HCT116 (cell line): ENCODE results near the gene MTHFS. TPM values are rescaled to one million over a fixed set of nuclear protein-coding genes. Genes with fewer than 3 reads are reported as not detected.

Experiments used
- ATAC-seq: fragments of 200-7000 bp; cut with Tn5 transposase; 2 replicates; pipeline ENCODE4 v1.9.1; 2020; ENCODE audit warnings: mild to moderate bottlenecking, moderate library complexity
- BruUV-seq: library from RNA; stranded (reverse); fragments of 400-500 nt; replicated peaks from 2 replicates; lab custom pipeline; 2021; lab: Mats Ljungman, UMichigan
- CTCF ChIA-PET: fragments of 300-600 bp; sonication (Branson Sonifier 250); formaldehyde crosslinking; loops from one replicate; lab custom pipeline; 2021; ENCODE audit warnings: antibody characterized with exemption; lab: Charles Lee
- POLR2A ChIA-PET: fragments of 300-600, 350-600 bp; sonication (Branson Sonifier 250); formaldehyde crosslinking; loops from one replicate; lab custom pipeline; 2021; ENCODE audit warnings: antibody characterized with exemption; lab: Charles Lee
- RAD21 ChIA-PET, 2 experiments: fragments of 300-600 bp; sonication (Branson Sonifier 250); formaldehyde crosslinking; loops; one replicate each; lab custom pipeline; 2023; ENCODE audit warnings: low total read pairs in 2 of 2; ENCODE audit not compliant: uncharacterized antibody in 2 of 2, unreplicated experiment in 2 of 2, low non-redundant PET in 1 of 2; lab: Charles Lee
- DNase-seq: peaks from one replicate; pipeline ENCODE4 v3.0.0-alpha.2; 2010; ENCODE audit warnings: low read depth, low spot score
- H2AFZ ChIP-seq: fragments of 200-600 bp; shearing (Covaris generic), sonication (generic); 2 replicates; pipeline ENCODE4 v1.6.1; 2017; ENCODE audit warnings: low read depth, mixed run types, mixed read lengths, antibody characterized with exemption, low read length; ENCODE audit not compliant: poor library complexity, severe bottlenecking
- H3K27ac ChIP-seq: 2 replicates; pipeline ENCODE4 v1.5.1; 2012; ENCODE audit warnings: low read depth, low read length
- H3K27me3 ChIP-seq: fragments of 200-600 bp; sonication (generic); 2 replicates; pipeline ENCODE4 v1.6.1; 2016; ENCODE audit warnings: mixed run types, low read length, mixed read lengths; ENCODE audit not compliant: insufficient read depth
- H3K36me3 ChIP-seq, 2 experiments: fragments of 200-500 bp in 1 of 2; fragments of 200-600 bp in 1 of 2; sonication (Bioruptor generic) in 1 of 2; sonication (generic) in 1 of 2; 2 replicates each; pipeline versions ENCODE4 v1.5.1 to v1.6.1; 2014 to 2016; ENCODE audit warnings: low read length in 2 of 2, inconsistent platforms in 1 of 2, mixed read lengths in 1 of 2, mixed run types in 1 of 2; ENCODE audit not compliant: insufficient read depth in 2 of 2, control insufficient read depth in 1 of 2
- H3K4me1 ChIP-seq, 2 experiments: fragments of 200-600 bp in 1 of 2; sonication (generic) in 1 of 2; 2 replicates each; pipeline versions ENCODE4 v1.5.1 to v1.6.1; 2012 to 2017; ENCODE audit warnings: low read length in 2 of 2, inconsistent platforms in 1 of 2, mild to moderate bottlenecking in 1 of 2, mixed read lengths in 1 of 2, mixed run types in 1 of 2, moderate library complexity in 1 of 2; ENCODE audit not compliant: insufficient read depth in 2 of 2, control insufficient read depth in 1 of 2
- H3K4me2 ChIP-seq: fragments of 200-600 bp; sonication (generic); 2 replicates; pipeline ENCODE4 v1.6.1; 2017; ENCODE audit warnings: mixed run types, low read length, mixed read lengths
- H3K4me3 ChIP-seq, 2 experiments: fragments of 200-600 bp in 1 of 2; sonication (generic) in 1 of 2; replicated peaks in 1 of 2; 2 replicates each; pipeline ENCODE4 v1.5.1; 2011 to 2016; ENCODE audit warnings: low read length in 2 of 2, control low read depth in 1 of 2, low read depth in 1 of 2, mild to moderate bottlenecking in 1 of 2, mixed read lengths in 1 of 2, mixed run types in 1 of 2
- H3K79me2 ChIP-seq: fragments of 200-600 bp; sonication (generic); 2 replicates; pipeline ENCODE4 v1.6.1; 2017; ENCODE audit warnings: mild to moderate bottlenecking, mixed run types, low read length, moderate library complexity, mixed read lengths; ENCODE audit not compliant: insufficient read depth
- H3K9ac ChIP-seq: fragments of 200-600 bp; sonication (generic); 2 replicates; pipeline ENCODE4 v1.6.1; 2016; ENCODE audit warnings: low read length, mixed read lengths
- H3K9me2 ChIP-seq: fragments of 200-600 bp; sonication (generic), shearing (Covaris generic); 2 replicates; pipeline ENCODE4 v1.6.1; 2017; ENCODE audit warnings: mixed run types, mild to moderate bottlenecking, moderate library complexity; ENCODE audit not compliant: insufficient read depth
- H3K9me3 ChIP-seq, 2 experiments: fragments of 200-500 bp in 1 of 2; fragments of 200-600 bp in 1 of 2; sonication (Bioruptor generic) in 1 of 2; sonication (generic) in 1 of 2; 2 replicates each; pipeline ENCODE4 v1.6.1; 2014 to 2017; ENCODE audit warnings: low read length in 2 of 2, mixed read lengths in 2 of 2, inconsistent platforms in 1 of 2, low read depth in 1 of 2, mild to moderate bottlenecking in 1 of 2, mixed run types in 1 of 2, moderate library complexity in 1 of 2; ENCODE audit not compliant: control insufficient read depth in 1 of 2, insufficient read depth in 1 of 2
- H4K20me1 ChIP-seq: fragments of 200-600 bp; sonication (generic), shearing (Covaris generic); 2 replicates; pipeline ENCODE4 v1.6.1; 2017; ENCODE audit warnings: mixed run types, mild to moderate bottlenecking, moderate library complexity; ENCODE audit not compliant: insufficient read depth
- CBX3 ChIP-seq: IDR thresholded peaks from 2 replicates; pipeline ENCODE4 v1.6.1; 2012; ENCODE audit warnings: low read depth
- CEBPB ChIP-seq: IDR thresholded peaks from 2 replicates; pipeline ENCODE4 v1.6.1; 2012; ENCODE audit warnings: low read depth
- EZH2 ChIP-seq: fragments of 200-600 bp; sonication (generic); IDR thresholded peaks from 2 replicates; pipeline ENCODE4 v1.6.1; 2017; ENCODE audit warnings: antibody characterized with exemption, mixed run types
- FOSL1 ChIP-seq: IDR thresholded peaks from 2 replicates; pipeline ENCODE4 v1.6.1; 2012; ENCODE audit warnings: low read depth
- POLR2A ChIP-seq: IDR thresholded peaks from 2 replicates; pipeline ENCODE4 v1.7.0; 2011; ENCODE audit warnings: borderline replicate concordance; ENCODE audit not compliant: insufficient read depth, insufficient read length; ENCODE audit errors: extremely low read depth
- POLR2AphosphoS5 ChIP-seq: IDR thresholded peaks from 2 replicates; pipeline ENCODE4 v1.6.1; 2011; ENCODE audit warnings: mild to moderate bottlenecking, low read depth, low read length, moderate library complexity
- RAD21 ChIP-seq: IDR thresholded peaks from 2 replicates; pipeline ENCODE4 v1.6.1; 2012; ENCODE audit warnings: low read depth, mild to moderate bottlenecking
- SIN3A ChIP-seq: IDR thresholded peaks from 2 replicates; pipeline ENCODE4 v1.6.1; 2012; ENCODE audit warnings: low read depth
- SRF ChIP-seq: IDR thresholded peaks from 2 replicates; pipeline ENCODE4 v1.6.1; 2012; ENCODE audit warnings: low read depth
- TCF7L2 ChIP-seq: IDR thresholded peaks from 2 replicates; pipeline ENCODE4 v1.7.0; 2011; ENCODE audit warnings: borderline replicate concordance, inconsistent platforms; ENCODE audit not compliant: insufficient read depth, insufficient read length; ENCODE audit errors: extremely low read depth
- YY1 ChIP-seq: IDR thresholded peaks from 2 replicates; pipeline ENCODE4 v1.6.1; 2011; ENCODE audit warnings: low read length, low read depth, moderate library complexity, mild to moderate bottlenecking; ENCODE audit not compliant: insufficient replicate concordance; ENCODE audit errors: extremely low read depth
- ZFX ChIP-seq: fragments of 450-650 bp; IDR thresholded peaks from 2 replicates; pipeline ENCODE4 v1.6.1; 2017
- ZNF274 ChIP-seq: fragments of 200-500 bp; sonication (Bioruptor generic); IDR thresholded peaks from 2 replicates; pipeline ENCODE4 v1.6.1; 2014; ENCODE audit warnings: mild to moderate bottlenecking, low read depth, low read length, inconsistent platforms
- intact Hi-C: fragments of 100-400 bp; cut with micrococcal nuclease; formaldehyde crosslinking; loops from 2 replicates; pipeline ENCODE4 v1.10.0; 2022
- total RNA-seq: library from RNA; stranded (reverse); gene quantifications from one replicate; pipeline ENCODE4 v1.2.1, GENCODE V29; 2021; ENCODE audit not compliant: unreplicated experiment
- TF ChIP-seq, protein P1 (sequence below): IDR thresholded peaks from 2 replicates; pipeline ENCODE4 v1.6.1; 2012; ENCODE audit warnings: low read depth
- TF ChIP-seq, protein P2 (sequence below): IDR thresholded peaks from 2 replicates; pipeline ENCODE4 v1.6.1; 2012
- TF ChIP-seq, protein P3 (sequence below): IDR thresholded peaks from 2 replicates; pipeline ENCODE4 v1.6.1; 2011; ENCODE audit warnings: mild to moderate bottlenecking, low read length, moderate library complexity; ENCODE audit not compliant: insufficient replicate concordance; ENCODE audit errors: extremely low read depth
- TF ChIP-seq, protein P4 (sequence below), 3 experiments: fragments of 200-600 bp in 1 of 3; sonication (generic) in 1 of 3; IDR thresholded peaks in 2 of 3; conservative IDR thresholded peaks in 1 of 3; 2 replicates each; pipeline ENCODE4 v1.5.1; 2012 to 2017; ENCODE audit warnings: low read depth in 2 of 3, low read length in 2 of 3, antibody characterized with exemption in 1 of 3, borderline replicate concordance in 1 of 3, control low read depth in 1 of 3, mild to moderate bottlenecking in 1 of 3, mixed read lengths in 1 of 3, mixed run types in 1 of 3, moderate library complexity in 1 of 3; ENCODE audit not compliant: insufficient read depth in 1 of 3

MTHFS gene
- total RNA-seq, 1 experiment from 2014 or later: 30.5 TPM

DNA sequence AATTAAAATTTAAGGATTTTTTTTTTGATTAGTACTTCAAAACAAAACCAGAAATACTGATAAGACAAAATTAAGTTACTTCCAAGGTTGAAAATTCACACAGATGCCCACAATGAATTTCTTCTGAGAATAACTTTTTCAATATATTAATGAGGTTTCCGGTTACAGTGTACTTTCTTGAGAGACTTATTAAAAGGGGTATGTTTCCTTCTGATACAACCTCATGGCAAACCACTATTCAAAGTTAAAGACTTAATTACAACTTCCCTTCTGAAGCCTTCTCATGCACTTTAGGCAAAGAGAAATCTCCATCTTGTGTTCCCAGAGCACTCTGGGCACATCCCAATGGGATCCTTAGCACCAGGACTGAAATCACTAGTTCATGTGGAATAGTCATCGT is 36.2 kb downstream of the MTHFS start:
- no peaks in the 10 kb centered on the region; the same call in 1 of the 2 replicates for H3K79me2 ChIP-seq
- no peak overlapping the region for H3K27ac ChIP-seq
- no peak for DNase-seq
- no peaks in the 10 kb centered on the region for H3K27me3 ChIP-seq
- no TSS peak for BruUV-seq
- no peak overlapping the region for H3K4me3 ChIP-seq
- no peaks in the 10 kb centered on the region for H4K20me1 ChIP-seq
- no peaks in the 10 kb centered on the region for H3K9me2 ChIP-seq
- no peak overlapping the region for H2AFZ ChIP-seq
- no peaks in the 10 kb centered on the region for H3K36me3 ChIP-seq
- TF ChIP-seq CEBPB (no peak), YY1 (no peak), POLR2AphosphoS5 (no peak), RAD21 (no peak), EZH2 (no peak), ZNF274 (no peak), FOSL1 (no peak), SRF (no peak), ZFX (no peak), TCF7L2 (no peak), SIN3A (no peak), CBX3 (no peak), POLR2A (no peak)
- TF ChIP-seq, protein P1, sequence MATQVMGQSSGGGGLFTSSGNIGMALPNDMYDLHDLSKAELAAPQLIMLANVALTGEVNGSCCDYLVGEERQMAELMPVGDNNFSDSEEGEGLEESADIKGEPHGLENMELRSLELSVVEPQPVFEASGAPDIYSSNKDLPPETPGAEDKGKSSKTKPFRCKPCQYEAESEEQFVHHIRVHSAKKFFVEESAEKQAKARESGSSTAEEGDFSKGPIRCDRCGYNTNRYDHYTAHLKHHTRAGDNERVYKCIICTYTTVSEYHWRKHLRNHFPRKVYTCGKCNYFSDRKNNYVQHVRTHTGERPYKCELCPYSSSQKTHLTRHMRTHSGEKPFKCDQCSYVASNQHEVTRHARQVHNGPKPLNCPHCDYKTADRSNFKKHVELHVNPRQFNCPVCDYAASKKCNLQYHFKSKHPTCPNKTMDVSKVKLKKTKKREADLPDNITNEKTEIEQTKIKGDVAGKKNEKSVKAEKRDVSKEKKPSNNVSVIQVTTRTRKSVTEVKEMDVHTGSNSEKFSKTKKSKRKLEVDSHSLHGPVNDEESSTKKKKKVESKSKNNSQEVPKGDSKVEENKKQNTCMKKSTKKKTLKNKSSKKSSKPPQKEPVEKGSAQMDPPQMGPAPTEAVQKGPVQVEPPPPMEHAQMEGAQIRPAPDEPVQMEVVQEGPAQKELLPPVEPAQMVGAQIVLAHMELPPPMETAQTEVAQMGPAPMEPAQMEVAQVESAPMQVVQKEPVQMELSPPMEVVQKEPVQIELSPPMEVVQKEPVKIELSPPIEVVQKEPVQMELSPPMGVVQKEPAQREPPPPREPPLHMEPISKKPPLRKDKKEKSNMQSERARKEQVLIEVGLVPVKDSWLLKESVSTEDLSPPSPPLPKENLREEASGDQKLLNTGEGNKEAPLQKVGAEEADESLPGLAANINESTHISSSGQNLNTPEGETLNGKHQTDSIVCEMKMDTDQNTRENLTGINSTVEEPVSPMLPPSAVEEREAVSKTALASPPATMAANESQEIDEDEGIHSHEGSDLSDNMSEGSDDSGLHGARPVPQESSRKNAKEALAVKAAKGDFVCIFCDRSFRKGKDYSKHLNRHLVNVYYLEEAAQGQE: no peak
- TF ChIP-seq, protein P2, sequence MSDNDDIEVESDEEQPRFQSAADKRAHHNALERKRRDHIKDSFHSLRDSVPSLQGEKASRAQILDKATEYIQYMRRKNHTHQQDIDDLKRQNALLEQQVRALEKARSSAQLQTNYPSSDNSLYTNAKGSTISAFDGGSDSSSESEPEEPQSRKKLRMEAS: no peak
- TF ChIP-seq, protein P3, sequence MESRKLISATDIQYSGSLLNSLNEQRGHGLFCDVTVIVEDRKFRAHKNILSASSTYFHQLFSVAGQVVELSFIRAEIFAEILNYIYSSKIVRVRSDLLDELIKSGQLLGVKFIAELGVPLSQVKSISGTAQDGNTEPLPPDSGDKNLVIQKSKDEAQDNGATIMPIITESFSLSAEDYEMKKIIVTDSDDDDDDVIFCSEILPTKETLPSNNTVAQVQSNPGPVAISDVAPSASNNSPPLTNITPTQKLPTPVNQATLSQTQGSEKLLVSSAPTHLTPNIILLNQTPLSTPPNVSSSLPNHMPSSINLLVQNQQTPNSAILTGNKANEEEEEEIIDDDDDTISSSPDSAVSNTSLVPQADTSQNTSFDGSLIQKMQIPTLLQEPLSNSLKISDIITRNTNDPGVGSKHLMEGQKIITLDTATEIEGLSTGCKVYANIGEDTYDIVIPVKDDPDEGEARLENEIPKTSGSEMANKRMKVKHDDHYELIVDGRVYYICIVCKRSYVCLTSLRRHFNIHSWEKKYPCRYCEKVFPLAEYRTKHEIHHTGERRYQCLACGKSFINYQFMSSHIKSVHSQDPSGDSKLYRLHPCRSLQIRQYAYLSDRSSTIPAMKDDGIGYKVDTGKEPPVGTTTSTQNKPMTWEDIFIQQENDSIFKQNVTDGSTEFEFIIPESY: no peak
- TF ChIP-seq, protein P4, sequence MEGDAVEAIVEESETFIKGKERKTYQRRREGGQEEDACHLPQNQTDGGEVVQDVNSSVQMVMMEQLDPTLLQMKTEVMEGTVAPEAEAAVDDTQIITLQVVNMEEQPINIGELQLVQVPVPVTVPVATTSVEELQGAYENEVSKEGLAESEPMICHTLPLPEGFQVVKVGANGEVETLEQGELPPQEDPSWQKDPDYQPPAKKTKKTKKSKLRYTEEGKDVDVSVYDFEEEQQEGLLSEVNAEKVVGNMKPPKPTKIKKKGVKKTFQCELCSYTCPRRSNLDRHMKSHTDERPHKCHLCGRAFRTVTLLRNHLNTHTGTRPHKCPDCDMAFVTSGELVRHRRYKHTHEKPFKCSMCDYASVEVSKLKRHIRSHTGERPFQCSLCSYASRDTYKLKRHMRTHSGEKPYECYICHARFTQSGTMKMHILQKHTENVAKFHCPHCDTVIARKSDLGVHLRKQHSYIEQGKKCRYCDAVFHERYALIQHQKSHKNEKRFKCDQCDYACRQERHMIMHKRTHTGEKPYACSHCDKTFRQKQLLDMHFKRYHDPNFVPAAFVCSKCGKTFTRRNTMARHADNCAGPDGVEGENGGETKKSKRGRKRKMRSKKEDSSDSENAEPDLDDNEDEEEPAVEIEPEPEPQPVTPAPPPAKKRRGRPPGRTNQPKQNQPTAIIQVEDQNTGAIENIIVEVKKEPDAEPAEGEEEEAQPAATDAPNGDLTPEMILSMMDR (IDR thresholded peaks at IDR 0.05 in 2 of 3, conservative IDR thresholded peaks at IDR 0.05 in 1 of 3; ENCODE audit: borderline replicate concordance in 1 of 3, insufficient read depth in 1 of 3, low read depth in 2 of 3, low read length in 2 of 3): no peak
- CTCF ChIA-PET: no interaction called here
- H3K4me1 ChIP-seq: no peaks in the 10 kb centered on the region
- H3K9ac ChIP-seq: no peak overlapping the region
- no peaks in the 10 kb centered on the region for H3K9me3 ChIP-seq
- POLR2A ChIA-PET: no interaction called here
- RAD21 ChIA-PET: no interaction called here
- ATAC-seq: no peak
- no peak overlapping the region for H3K4me2 ChIP-seq
- intact Hi-C loops: no loop called here
